ENCODE results near the gene ANKS1B. TPM values are rescaled to one million over a fixed set of nuclear protein-coding genes. Genes with fewer than 3 reads are reported as not detected.
"Not testable (repeated sequence)": the region's sequence is repeated elsewhere in the genome, so short reads cannot be mapped to it uniquely, and the experiment has no call there.

Gene ANKS1B
- total RNA-seq, 4 donors from 2014 or later, result 16.6 to 62.6 (median 40.2) TPM

DNA sequence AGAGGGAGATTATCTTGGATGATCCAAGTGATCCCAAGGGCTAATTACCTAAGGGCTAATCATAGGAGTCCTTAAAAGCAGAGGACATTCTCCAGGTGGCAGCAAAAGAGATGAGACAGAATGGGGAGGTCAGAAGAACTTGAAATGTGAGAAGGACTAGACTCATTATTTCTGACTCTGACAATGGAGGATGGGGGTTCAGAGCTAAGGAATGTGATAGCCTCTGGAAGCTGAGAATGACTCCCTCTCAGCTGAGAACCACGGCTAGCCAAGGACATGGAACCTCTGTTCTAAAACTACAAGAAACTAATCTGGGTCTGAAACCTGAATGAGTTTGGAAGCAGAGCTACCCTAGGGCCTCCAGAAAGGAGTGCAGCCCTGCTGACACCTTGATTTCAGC lies 35.6 kb upstream of the ANKS1B start:
- H3K4me3 ChIP-seq, result no peak overlapping the region
- TF ChIP-seq POLR2A (IDR thresholded peaks at IDR 0.05), result no peak
- TF ChIP-seq, protein P1, sequence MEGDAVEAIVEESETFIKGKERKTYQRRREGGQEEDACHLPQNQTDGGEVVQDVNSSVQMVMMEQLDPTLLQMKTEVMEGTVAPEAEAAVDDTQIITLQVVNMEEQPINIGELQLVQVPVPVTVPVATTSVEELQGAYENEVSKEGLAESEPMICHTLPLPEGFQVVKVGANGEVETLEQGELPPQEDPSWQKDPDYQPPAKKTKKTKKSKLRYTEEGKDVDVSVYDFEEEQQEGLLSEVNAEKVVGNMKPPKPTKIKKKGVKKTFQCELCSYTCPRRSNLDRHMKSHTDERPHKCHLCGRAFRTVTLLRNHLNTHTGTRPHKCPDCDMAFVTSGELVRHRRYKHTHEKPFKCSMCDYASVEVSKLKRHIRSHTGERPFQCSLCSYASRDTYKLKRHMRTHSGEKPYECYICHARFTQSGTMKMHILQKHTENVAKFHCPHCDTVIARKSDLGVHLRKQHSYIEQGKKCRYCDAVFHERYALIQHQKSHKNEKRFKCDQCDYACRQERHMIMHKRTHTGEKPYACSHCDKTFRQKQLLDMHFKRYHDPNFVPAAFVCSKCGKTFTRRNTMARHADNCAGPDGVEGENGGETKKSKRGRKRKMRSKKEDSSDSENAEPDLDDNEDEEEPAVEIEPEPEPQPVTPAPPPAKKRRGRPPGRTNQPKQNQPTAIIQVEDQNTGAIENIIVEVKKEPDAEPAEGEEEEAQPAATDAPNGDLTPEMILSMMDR (IDR thresholded peaks at IDR 0.05), result no peak
- DNase-seq, result no peak
- no peak overlapping the region for H3K27ac ChIP-seq
- H3K4me1 ChIP-seq, result no peaks in the 10 kb centered on the region
- no peaks in the 10 kb centered on the region for H3K9me3 ChIP-seq
- intact Hi-C loops (cut with DNase I; ENCODE audit: low total_unique reads), result no loop called here
- H3K36me3 ChIP-seq, result no peaks in the 10 kb centered on the region
- H3K27me3 ChIP-seq, result no peaks in the 10 kb centered on the region

DNA sequence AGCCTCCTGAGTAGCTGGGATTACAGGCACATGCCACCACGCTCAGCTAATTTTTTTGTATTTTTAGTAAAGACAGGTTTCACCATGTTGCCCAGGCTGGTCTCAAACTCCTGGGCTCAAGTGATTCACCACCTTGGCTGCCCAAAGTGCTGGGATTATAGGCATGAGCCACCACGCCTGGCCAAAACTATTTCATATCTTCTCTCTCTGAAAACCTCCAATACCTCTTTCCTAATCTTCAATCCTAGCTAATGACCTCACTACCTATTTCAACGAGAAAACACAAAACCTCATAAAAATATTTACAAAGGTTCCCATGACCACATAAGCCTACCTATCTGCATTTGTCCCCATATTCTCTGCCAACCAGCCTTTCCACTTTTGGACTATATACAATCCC lies 32.3 kb upstream of the ANKS1B start:
- no peaks in the 10 kb centered on the region for H3K9me3 ChIP-seq
- intact Hi-C loops (cut with DNase I; ENCODE audit: low total_unique reads), result no loop called here
- no peak for DNase-seq
- TF ChIP-seq, protein P1 (IDR thresholded peaks at IDR 0.05), result no peak
- TF ChIP-seq POLR2A (IDR thresholded peaks at IDR 0.05), result no peak
- no peaks in the 10 kb centered on the region for H3K27me3 ChIP-seq
- no peaks in the 10 kb centered on the region for H3K36me3 ChIP-seq
- no peak overlapping the region for H3K27ac ChIP-seq
- no peak overlapping the region for H3K4me3 ChIP-seq
- H3K4me1 ChIP-seq, result no peaks in the 10 kb centered on the region

DNA sequence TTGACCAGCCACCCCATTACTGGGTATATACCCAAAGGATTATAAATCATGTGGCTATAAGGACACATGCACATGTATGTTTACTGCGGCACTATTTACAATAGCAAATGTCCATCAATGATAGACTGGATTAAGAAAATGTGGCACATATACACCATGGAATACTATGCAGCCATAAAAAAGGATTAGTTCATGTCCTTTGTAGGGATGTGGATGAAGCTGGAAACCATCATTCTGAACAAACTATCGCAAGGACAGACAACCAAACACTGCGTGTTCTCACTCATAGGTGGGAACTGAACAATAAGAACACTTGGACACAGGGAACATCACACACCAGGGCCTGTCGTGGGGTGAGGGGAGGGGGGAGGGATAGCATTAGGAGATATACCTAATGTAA lies 31.6 kb upstream of the ANKS1B start:
- DNase-seq; intact Hi-C loops (cut with DNase I; ENCODE audit: low total_unique reads); H3K27ac ChIP-seq: not testable (repeated sequence)

DNA sequence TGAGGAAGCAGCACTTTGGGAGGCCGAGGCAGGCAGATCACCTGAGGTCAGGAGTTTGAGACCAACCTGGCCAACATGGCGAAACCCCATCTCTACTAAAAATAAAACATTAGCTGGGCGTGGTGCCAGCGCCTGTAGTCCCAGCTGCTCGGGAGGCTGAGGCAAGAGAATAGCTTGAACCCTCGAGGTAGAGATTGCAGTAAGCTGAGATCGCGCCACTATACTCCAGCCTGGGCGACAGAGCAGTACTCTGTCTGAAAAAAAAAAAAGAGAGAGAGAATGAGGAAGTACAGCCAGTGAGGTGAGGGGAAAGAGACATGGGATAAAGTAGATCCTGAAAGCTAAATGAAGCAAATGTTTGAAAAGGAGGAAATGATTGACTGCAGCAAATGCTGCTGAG lies 21.1 kb upstream of the ANKS1B start:
- H3K36me3 ChIP-seq; H3K4me1 ChIP-seq; DNase-seq; H3K9me3 ChIP-seq; H3K27me3 ChIP-seq; H3K4me3 ChIP-seq; intact Hi-C loops (cut with DNase I; ENCODE audit: low total_unique reads); H3K27ac ChIP-seq: not testable (repeated sequence)

More for the DNA sequence above, 31.6 kb upstream of the ANKS1B start:
- not testable (repeated sequence) for H3K27me3 ChIP-seq, H3K9me3 ChIP-seq, H3K4me1 ChIP-seq, H3K36me3 ChIP-seq, H3K4me3 ChIP-seq

DNA sequence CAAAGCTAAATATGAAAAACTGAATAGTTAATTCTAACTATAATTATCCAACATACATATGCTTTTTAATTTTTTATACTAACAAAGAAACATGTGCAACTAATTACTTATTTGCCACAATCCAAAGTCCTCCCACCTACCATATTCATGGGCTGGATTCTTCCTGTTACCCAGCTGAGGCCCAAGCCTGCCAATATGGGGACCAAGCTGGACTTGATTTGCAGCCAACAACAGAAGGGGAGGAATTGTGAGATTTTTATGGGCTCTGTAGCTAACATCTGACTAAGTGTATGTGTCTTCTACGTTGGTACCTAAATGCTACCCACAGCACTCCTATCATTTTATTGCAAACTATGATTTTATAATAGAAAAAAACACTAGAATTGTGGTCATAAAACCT lies 13.1 kb upstream of the ANKS1B start:
- Histone ChIP-seq H3K4me3 (no peak overlapping the region), H3K36me3 (no peaks in the 10 kb centered on the region), H3K27me3 (no peaks in the 10 kb centered on the region), H3K9me3 (no peaks in the 10 kb centered on the region), H3K27ac (no peak overlapping the region), H3K4me1 (no peaks in the 10 kb centered on the region)
- TF ChIP-seq, protein P1 (IDR thresholded peaks at IDR 0.05), result no peak
- no peak for TF ChIP-seq POLR2A (IDR thresholded peaks at IDR 0.05)
- DNase-seq, result no peak
- intact Hi-C loops (cut with DNase I; ENCODE audit: low total_unique reads), result no loop called here

DNA sequence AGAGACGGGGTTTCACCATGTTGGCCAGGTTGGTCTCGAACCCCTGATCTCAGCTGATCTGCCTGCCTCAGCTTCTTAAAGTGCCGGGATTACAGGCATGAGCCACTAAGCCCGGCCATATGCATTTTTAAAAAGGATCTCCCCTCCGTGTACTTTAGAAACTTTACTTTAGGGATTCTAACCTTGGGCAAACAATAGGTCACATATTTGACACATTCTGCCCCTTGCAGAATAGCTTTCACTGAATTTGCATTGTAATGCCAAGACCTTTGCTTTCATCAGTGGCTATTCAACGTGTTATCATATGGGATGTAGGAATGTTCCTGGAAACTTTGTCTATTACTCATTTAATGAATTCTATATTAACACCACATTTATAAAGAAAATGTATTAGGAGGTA lies 11.4 kb upstream of the ANKS1B start:
- Histone ChIP-seq H3K27me3 (no peaks in the 10 kb centered on the region), H3K27ac (no peak overlapping the region), H3K9me3 (no peaks in the 10 kb centered on the region), H3K4me1 (no peaks in the 10 kb centered on the region), H3K36me3 (no peaks in the 10 kb centered on the region), H3K4me3 (no peak overlapping the region)
- DNase-seq, result no peak
- intact Hi-C loops (cut with DNase I; ENCODE audit: low total_unique reads), result no loop called here
- TF ChIP-seq, protein P1 (IDR thresholded peaks at IDR 0.05), result no peak
- no peak for TF ChIP-seq POLR2A (IDR thresholded peaks at IDR 0.05)
